T1000 (cell line): ENCODE results near the gene TMED3.
A peak's percentile ranks its signal among the peaks of the same experiment; 100 is the strongest.
"Not testable (repeated sequence)": the region's sequence is repeated elsewhere in the genome, so short reads cannot be mapped to it uniquely, and the experiment has no call there.

Experiments used
- DNase-seq: peaks from one replicate; lab custom pipeline; 2025; ENCODE audit warnings: mixed read lengths; lab: John Stamatoyannopoulos, UW

Gene TMED3

GRCh38 chr15:79316864-79317263 lies 6.0 kb downstream of the TMED3 start:
- DNase-seq, result no peak

GRCh38 chr15:79319973-79320372 lies 9.1 kb downstream of the TMED3 start:
- DNase-seq, result not testable (repeated sequence)

GRCh38 chr15:79321876-79322275 lies 11.0 kb downstream of the TMED3 start:
- no peak for DNase-seq

- DNase-seq, result no peak
These were observed 11.4 kb downstream of the TMED3 start for GRCh38 chr15:79322306-79322705.

GRCh38 chr15:79322945-79323344 lies 12.0 kb downstream of the TMED3 start:
- no peak for DNase-seq

- DNase-seq, result peak; percentile 17
These were observed 18.3 kb downstream of the TMED3 start for GRCh38 chr15:79329171-79329611.

- DNase-seq, result no peak
These were observed 22.1 kb downstream of the TMED3 start for GRCh38 chr15:79332824-79333510.

GRCh38 chr15:79337591-79337990 lies 26.7 kb downstream of the TMED3 start:
- no peak for DNase-seq

- no peak for DNase-seq
These were observed 28.8 kb downstream of the TMED3 start for GRCh38 chr15:79339588-79340314.

- no peak for DNase-seq
These were observed 29.3 kb downstream of the TMED3 start for GRCh38 chr15:79340315-79340602.

GRCh38 chr15:79341396-79341795 lies 30.5 kb downstream of the TMED3 start:
- DNase-seq, result no peak

- DNase-seq, result no peak
These were observed 38.6 kb downstream of the TMED3 start for GRCh38 chr15:79349525-79349924.

GRCh38 chr15:79352206-79352605 lies 41.3 kb downstream of the TMED3 start:
- DNase-seq, result no peak

GRCh38 chr15:79357566-79357965 lies 46.7 kb downstream of the TMED3 start:
- no peak for DNase-seq

- DNase-seq, result no peak
These were observed 47.2 kb downstream of the TMED3 start for GRCh38 chr15:79358069-79358468.

- DNase-seq, result no peak
These were observed 53.8 kb downstream of the TMED3 start for GRCh38 chr15:79364571-79365240.

- DNase-seq, result no peak
These were observed 54.9 kb downstream of the TMED3 start for GRCh38 chr15:79365765-79366164.

GRCh38 chr15:79366691-79367090 lies 55.8 kb downstream of the TMED3 start:
- DNase-seq, result no peak

- DNase-seq, result no peak
These were observed 59.8 kb downstream of the TMED3 start for GRCh38 chr15:79370716-79371115.

- no peak for DNase-seq
These were observed 60.7 kb downstream of the TMED3 start for GRCh38 chr15:79371591-79371990.

- no peak for DNase-seq
These were observed 61.5 kb downstream of the TMED3 start for GRCh38 chr15:79372428-79372827.
